T-helper 22 cell (primary cell): ENCODE data around the gene MRPL36.
"Not testable (repeated sequence)": the region's sequence is repeated elsewhere in the genome, so short reads cannot be mapped to it uniquely, and the experiment has no call there.

ENCODE experiments used
- DNase-seq: peaks from one replicate; pipeline ENCODE4 v3.0.0-alpha.2; 2020; ENCODE audit warnings: low read depth

Gene MRPL36

GRCh38 chr5:1796371-1797102 lies 3.1 kb downstream of the MRPL36 start:
- no peak for DNase-seq

GRCh38 chr5:1795931-1796330 lies 3.7 kb downstream of the MRPL36 start:
- DNase-seq: no peak

- no peak for DNase-seq
These were observed 4.1 kb downstream of the MRPL36 start for GRCh38 chr5:1795506-1795905.

GRCh38 chr5:1794901-1795290 lies 4.7 kb downstream of the MRPL36 start:
- DNase-seq: no peak

- DNase-seq: no peak
These were observed 5.4 kb downstream of the MRPL36 start for GRCh38 chr5:1793966-1794900.

- DNase-seq: no peak
These were observed 6.3 kb downstream of the MRPL36 start for GRCh38 chr5:1793301-1793740.

GRCh38 chr5:1792842-1793266 lies 6.8 kb downstream of the MRPL36 start:
- DNase-seq: peak; percentile 69

- no peak for DNase-seq
These were observed 8.5 kb downstream of the MRPL36 start for GRCh38 chr5:1791176-1791575.

GRCh38 chr5:1789834-1790471 lies 9.7 kb downstream of the MRPL36 start:
- no peak for DNase-seq

- not testable (repeated sequence) for DNase-seq
These were observed 10.2 kb downstream of the MRPL36 start for GRCh38 chr5:1789438-1789833.

GRCh38 chr5:1788828-1789227 lies 10.8 kb downstream of the MRPL36 start:
- DNase-seq: no peak

- DNase-seq: no peak
These were observed 11.4 kb downstream of the MRPL36 start for GRCh38 chr5:1788200-1788599.

- DNase-seq: no peak
These were observed 12.1 kb downstream of the MRPL36 start for GRCh38 chr5:1787472-1788047.

GRCh38 chr5:1786621-1787471 lies 12.8 kb downstream of the MRPL36 start:
- no peak for DNase-seq

- no peak for DNase-seq
These were observed 13.7 kb downstream of the MRPL36 start for GRCh38 chr5:1785984-1786383.

GRCh38 chr5:1785062-1785461 lies 14.6 kb downstream of the MRPL36 start:
- DNase-seq: no peak

- DNase-seq: no peak
These were observed 15.2 kb downstream of the MRPL36 start for GRCh38 chr5:1784197-1785050.

- DNase-seq: no peak
These were observed 16.5 kb downstream of the MRPL36 start for GRCh38 chr5:1783216-1783554.

GRCh38 chr5:1782385-1783215 lies 17.0 kb downstream of the MRPL36 start:
- DNase-seq: no peak
